Activated CD8-positive, alpha-beta memory T cell treated with anti-CD3 and anti-CD28 coated beads, Interleukin-2, amount 50 U/mL, for 1 hour (primary cell): Measurements from ENCODE around the gene MXD1.
"Not testable (repeated sequence)": the region's sequence is repeated elsewhere in the genome, so short reads cannot be mapped to it uniquely, and the experiment has no call there.

ENCODE experiments used
- DNase-seq: peaks from one replicate; pipeline ENCODE4 v3.0.0-alpha.2; 2020; ENCODE audit errors: extremely low read depth

Gene MXD1, protein sequence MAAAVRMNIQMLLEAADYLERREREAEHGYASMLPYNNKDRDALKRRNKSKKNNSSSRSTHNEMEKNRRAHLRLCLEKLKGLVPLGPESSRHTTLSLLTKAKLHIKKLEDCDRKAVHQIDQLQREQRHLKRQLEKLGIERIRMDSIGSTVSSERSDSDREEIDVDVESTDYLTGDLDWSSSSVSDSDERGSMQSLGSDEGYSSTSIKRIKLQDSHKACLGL

DNA sequence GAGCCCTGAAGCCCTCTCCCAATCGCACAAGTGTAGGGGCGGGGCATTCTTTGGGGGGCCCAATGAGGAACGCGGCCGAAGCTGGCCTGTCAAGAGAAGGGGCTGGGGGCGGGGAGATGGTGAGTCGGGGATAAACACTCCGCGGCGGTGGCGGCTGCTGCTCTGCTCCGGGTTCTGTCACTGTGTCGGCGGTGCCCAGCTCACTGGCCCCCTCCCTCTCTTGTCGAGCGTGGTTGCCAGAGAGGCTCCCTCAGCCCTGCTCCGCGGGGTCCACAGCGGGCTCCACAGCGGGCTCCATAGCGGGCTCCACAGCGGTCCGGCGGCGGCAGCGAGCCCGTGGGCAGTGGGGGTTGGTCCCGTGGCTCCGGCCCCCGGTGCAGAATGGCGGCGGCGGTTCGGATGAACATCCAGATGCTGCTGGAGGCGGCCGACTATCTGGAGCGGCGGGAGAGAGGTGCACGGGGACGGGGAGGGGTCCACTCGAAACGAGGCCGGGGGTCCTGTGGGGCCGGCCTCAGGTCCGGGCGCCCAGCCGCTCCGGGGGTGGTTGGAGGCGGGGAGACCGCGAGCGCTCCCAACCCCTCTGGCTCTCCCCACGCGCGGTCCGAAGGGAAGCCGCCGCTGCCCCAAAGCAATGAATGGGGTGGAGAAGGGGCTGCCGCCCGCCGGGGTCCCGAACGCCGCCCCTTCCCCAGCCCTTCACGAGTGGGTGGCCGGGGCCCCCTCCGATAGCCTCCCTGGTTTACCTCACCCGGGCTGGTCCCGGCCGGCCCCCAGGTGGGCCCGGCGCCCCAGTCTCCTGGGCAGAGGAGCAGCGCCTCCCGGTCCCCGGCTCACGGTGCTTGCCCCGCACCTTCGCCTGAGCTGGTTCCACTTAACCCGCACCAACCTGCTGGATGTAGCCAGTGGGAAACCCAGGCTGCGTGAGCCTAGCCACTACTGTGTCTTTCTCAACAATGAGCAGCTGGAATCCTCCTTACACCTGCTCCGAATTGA lies at the start of gene MXD1:
TSS of gene MXD1 (plus strand) at position 160 of the 996 bp plus-strand sequence. CDS start at position 382, 222 bp downstream.
- no peak for DNase-seq

DNA sequence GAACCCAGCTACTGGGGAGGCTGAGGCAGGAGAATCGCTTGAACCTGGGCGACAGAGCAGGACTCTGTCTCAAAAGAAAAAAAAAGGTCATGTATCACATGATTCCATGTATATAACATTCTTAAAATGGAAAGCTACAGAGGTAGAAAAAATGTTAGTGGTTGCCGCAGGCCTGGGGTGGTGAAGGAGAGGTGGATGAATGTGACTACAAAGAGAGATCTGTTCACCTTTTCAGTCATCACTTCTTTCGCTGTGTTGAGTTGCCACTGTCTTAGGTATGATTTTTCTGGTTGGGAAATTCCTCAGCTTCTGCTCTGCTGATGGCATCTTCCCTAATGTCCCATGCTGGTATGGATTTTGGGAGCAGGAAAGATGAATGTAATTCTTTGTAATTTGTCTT lies 26.5 kb upstream of the MXD1 start:
- no peak for DNase-seq

DNA sequence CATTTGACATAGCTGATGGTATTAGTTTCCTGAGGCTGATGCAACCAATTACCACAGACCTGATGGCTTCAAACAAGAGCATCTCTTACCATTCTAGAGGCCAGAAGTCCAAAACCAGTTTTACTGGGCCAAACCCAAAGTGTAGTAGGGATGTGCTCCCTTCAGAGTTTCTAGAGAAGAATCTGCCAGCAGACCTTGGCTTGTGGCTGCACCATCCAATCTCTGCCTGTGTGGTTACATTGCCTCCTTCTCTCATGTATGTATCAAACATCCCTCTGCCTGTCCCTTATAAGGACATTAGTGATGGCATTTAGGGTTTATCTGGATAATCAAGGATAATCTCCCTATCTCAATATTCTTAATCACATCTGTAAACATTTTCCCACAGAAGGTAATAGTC lies 25.6 kb upstream of the MXD1 start:
- DNase-seq, result no peak

DNA sequence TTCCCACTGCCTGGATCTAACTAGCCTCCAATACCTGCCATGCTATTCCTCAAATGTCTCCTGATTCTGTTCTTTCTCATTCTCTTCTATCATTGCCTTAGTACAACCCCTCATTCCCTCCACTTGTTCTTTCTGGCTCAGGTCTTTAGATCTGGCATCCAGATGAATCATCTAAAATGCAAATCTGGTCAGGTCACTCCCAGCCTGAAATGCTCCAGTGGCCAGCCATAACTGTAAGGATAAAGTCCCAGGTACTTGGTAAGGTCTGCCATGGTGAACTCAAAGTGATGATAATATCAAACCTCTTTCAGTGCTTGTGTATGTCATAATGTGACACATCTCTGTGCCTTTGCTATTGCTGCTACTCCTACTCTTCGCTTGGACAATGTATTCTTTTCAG lies 24.0 kb upstream of the MXD1 start:
- DNase-seq, result no peak

DNA sequence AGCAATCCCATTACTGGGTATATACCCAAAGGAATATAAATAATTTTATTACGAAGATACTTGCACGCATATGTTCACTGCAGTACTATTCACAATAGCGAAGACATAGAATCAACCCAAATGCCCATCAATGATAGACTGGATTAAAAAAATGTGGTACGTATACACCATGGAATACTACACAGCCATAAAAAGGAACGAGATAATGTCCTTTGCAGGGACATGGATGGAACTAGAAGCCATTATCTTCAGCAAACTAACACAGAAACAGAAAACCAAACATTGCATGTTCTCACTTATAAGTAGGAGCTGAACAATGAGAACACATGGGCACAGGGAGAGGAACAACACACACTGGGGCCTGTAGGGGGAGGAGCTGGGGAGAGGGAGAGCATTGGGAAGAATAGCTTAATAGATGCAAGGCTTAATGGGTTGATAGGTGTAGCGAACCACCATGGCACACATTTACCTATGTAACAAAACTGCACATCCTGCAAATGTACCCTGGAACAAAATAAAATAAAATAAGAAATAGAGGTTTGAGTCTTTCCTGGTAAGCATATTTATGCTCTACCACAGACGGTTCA lies 22.0 kb upstream of the MXD1 start:
- not testable (repeated sequence) for DNase-seq

DNA sequence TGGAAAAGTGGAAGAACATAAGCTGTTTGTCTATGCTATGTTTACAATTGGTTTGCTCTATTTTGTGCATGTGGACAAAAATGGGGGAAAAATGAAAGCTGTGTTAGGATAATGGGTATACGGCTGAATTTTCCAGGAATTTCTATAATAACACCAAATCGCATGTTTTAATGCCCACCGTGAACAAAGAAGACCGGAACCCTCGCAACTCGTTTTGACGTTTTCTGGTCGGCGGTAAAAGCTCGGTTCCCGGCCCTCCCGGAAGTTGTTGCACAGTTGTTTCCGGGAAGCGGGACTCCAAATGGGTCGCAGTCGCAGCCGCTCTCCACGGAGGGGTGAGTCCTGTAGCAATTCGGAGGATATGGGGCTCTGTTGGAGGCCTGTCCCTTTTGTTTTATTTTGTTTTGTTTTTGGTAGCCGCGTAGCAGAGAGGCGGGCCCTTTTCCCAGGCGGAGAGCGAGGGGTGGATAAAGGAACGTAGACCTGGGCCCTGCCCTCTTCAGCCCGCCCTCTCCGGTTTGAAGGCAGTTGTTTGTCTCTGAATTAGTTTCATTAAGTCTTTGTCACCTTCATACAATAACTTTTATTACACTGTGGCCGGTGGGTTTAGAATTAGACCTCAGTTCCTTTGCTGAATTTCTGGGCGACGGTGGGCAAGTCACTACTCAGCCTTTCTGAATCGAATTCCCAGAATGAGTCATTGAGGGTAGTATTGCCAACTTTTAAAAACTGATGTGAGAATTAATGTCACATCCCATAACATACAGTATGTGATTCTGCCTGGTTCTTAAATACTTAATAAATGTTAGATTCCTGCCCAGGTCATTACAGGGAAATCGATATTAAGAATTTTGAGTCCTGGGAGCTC lies 21.0 kb upstream of the MXD1 start, which contains the start of gene SNRNP27:
TSS of gene SNRNP27 (plus strand) at position 273 of the 868 bp plus-strand sequence. CDS start at position 302, 29 bp downstream.
- peak; percentile 57 for DNase-seq

DNA sequence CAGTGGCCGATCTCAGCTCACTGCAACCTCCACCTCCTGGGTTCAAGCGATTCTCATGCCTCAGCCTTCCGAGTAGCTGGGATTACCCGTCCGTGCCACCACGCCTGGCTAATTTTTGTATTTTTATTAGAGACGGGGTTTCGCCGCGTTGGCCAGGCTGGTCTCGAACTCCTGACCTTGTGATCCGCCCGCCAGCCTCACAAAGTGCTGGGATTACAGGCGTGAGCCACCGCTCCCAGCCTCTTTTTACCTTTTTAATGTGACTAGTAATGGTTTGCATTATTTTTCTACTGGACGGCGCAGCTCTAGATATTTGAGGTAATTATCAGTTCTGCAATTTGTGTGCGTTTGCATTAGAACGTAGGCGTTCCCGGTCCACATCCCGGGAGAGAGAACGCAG lies 20.2 kb upstream of the MXD1 start:
- not testable (repeated sequence) for DNase-seq

DNA sequence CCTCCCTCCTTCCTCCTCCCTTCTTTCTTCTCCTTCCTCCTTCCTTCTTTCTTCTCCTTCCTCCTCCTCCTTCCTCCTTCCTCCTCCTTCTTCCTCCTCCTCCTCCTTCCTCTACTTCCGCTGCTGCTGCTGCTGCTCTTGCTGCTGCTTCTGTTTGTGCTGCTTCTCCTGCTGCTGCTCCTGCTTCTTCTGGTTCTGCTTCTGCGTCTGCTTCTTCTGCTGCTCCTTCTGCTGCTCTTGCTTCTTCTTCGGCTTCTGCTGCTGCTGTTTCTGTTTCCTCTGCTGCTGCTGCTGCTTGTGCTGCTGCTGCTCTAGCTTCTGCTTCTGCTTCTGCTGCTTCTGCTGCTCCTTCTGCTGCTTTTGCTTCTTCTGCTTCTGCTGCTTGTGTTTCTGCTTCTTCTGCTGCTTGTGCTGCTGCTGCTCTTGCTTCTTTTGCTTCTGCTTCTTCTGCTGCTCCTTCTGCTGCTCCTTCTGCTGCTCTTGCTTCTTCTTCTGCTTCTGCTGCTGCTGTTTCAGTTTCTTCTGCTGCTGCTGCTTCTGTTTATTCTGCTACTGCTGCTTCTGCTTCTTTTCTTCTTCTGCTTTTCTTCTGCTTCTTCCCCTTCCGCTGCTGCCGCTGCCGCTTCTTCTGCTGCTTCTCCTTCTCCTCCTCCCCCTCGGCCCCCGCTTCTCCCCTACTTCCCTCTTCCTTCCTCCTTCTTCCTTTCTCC lies 12.5 kb upstream of the MXD1 start:
- no peak for DNase-seq

DNA sequence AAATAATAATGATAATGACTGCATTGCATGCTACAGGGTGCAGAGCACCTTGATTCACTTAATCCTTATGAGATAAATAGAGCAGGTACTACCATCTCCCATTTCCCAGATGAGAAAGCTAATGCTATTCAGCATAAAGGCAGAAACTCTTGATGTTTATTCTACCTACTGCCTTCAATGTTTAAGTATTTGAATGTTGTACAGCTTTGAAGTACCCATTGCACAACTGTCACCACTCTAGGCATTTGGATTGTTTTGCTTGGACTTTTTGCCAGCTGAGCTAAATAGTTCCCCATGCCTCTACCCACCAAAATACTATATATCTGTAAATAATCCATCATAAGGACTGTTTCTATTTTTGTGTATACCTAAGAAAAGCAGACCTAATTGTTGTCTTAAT lies 7.7 kb upstream of the MXD1 start:
- no peak for DNase-seq

DNA sequence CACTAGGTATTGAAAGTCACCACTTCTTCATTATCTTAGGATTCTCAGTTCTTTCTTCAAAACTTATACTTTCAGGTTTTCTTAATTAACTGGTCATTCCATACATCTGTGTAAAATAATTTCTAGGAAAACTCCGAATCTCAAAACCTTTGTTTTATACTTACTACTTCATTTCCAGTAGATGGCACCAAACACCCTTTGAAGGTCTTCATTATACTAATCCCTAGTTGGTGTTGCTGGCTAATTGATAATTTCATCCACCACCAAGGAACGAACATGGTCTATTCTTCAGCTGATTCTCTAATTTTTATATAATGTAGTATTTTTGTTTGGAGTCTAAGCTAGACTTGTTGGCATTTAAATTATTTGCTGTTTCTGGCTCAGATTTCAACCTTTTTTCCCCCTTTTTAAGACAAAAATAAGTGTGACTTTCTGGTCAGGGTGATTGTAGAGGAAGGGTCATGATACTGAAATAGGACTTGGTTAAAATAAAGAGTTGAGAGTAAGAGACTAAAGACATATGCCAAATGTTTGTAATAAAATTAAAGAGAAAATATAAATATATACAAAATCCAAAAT lies 2.8 kb upstream of the MXD1 start:
- no peak for DNase-seq

DNA sequence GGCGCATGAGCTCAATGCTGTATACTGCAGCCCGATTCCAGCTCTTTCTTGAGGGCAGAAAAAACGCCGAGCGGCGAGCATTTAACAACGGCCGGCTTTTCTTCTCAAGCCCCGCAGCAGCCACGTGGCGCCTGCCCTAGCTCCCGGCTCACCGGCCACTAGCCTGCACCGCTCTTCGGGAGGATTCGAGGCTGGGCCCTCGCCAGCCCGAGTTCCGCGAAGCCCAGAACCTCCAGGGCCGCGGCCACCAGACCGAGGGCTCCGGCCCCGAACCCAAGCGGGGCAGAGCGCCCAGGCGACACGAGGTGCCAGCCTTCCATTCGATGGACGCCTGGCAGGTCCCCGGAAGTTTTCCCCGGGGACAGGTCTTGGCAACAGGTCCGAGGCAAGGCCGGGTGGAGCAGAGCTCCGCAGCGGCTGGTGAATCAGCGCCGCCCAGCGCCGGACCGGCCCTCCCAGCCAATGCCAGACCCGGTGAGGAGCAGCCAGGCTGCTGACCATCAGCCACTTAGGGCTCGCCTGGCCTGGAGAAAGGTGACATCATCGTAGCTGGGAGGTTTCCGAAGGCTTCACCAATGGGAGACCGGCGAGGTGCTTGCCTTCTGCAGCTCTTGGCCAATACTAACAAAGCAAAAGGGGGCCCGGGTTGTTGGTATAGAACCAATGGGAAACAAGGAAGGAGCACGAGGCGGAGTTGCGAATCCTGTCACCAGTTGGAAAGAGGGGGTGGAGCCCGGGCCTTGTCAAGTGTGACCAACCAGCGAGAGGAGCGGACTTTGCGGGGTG lies 552 bp upstream of the MXD1 start:
- DNase-seq, result peak; percentile 100

DNA sequence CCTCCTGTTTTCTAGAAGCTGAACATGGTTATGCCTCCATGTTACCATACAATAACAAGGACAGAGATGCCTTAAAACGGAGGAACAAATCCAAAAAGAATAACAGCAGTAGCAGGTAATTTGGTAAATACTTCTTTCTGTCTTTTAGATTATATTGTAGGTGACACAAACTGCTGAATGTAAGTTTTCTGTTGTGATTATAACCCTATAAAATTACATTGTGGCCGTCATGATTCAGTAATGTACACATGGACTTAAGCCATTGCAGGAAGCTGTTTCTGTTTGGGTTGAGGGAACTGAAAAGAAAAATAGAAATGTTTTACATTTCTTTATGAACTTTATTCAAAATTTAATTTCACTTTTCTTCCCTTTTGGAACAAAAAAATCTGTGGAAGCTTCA lies 1.2 kb downstream of the MXD1 start:
- no peak for DNase-seq

DNA sequence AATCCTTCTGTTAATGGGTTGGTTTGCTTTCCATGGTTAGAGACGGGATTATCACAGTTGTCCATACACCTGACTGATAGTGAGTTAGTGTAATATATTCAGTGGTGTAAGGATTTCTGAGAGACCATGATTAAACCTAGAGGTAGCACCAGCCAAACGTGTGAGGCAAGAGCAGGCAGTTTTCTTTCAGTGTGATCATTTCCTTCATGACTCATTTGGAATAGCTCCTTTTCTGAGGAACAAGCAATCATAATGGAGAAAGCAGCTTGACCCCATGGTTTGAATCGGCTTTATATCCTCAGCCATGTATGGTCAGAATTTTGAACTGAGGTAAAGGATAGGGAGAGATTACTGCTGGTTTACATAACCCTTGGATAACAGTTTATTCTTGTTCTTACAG lies 2.9 kb downstream of the MXD1 start:
- no peak for DNase-seq

DNA sequence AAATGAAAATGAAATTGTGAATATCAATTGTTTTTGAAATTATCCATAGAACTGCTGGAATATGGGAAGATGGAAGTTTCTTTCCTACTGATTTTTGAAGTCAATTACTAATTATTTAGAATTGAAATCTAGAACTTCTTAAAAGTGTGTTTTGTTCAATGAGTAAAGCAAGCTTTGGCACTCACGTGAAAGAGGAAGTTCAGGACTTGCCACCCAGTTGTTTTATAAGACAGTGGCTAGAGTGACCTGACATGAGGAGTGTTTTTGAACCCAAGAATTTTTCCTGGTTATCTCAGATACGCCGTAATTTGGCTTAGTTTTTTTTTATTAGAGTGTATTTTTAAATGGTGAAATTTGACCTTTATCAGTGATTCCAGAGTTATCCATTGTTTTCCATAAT lies 3.5 kb downstream of the MXD1 start:
- no peak for DNase-seq

DNA sequence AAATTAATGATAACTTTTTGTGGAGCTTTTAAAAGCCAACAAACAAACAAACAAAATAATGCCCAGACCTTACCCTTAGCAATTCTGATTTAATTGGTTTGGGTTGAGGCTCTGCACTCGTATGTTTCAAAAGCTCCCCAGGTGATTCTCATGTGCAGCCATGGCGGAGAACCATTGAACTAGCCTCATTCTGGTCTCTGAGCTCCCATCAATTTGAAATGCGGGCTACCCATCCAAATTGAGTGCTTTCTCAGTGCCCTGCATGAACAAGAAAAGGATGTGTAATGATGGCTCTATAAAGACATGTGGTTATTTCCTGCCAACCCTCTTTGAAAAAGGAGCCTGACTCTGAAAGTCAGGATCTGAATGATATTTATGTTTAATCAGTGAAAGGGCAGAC lies 8.2 kb downstream of the MXD1 start:
- DNase-seq, result no peak

DNA sequence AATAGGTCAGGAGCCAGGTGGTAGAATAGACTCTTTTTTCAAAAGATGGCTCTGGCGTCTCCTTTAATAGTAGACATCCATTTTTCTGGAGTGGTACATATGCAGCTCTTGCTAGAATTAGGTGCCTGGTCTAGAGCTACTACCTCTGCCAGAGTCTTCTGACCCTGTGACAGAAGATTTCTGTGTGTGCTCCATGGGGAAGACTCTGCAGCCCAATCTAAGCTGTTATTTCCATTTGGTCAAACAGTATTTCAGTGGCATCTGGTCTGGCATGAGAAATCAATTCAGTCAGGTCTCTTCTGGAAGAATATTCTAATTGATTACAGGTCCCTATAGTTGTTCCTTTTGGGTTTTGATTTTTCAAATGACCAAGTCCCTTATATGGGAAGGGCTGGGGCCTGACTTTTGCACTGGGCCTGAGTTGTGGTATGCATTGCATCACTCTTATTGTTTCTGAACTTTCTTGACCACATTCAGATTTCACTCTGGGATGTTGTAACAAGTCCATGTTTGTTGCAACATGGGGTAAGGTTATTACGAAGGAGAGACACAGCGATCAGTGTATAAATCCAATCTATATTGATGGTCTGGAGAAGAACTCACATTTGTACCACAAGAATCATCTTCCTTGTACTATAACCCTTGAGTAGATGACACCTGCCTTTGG lies 12.1 kb downstream of the MXD1 start:
- no peak for DNase-seq

DNA sequence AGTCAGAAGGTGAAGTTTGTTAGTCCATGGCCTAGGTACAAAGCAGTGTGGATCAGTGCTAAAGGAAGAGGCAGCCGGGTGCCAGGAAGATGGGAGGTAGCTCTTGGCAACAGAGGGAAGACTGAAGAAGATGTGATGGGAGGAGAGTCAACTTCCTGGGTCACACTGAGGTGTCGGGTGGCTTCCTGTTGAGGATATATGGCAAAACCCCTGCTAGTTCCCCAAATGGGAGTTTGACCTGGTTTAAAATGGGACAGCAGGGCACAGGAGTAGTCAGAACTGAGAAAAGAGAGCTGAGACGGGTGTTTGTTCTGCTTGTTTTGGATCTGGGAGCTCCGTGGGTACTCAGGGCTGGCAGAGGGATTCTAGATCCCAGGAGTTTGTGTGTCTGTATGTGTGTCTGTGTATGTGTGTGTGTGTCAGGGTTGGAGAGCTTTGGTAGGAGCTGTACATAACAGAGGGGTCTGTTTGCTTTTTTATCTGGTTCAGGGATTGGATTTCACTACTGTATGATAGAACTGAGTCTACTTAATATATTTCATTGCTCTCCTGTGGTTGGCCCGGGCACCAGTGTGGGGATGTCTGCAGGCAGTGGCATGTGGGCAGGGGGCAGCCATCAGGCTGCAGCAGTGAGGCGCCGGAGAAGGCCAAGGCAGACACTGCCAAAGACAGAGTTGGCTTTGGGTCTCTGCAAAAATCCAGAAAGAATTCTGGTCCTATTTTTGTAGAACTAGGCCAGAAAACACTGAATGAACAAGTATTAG lies 17.1 kb downstream of the MXD1 start:
- DNase-seq, result no peak

DNA sequence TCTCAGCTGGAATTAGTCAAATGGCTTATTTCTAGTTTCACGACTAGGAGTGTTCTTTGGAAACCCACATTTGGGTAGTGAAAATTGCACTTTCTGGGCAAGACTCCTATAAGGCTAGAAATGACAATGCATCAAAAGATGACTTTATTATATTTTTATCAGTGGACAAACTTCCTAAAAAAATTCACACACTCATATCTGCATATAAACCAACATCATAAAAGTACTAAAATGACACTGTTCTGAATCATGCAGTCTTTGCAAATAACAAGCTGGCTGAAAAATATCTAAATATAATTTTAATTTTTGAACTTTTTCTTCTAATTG lies 17.6 kb downstream of the MXD1 start:
- no peak for DNase-seq
